ENCODE data around the gene NFIC. TPM values are rescaled to one million over a fixed set of nuclear protein-coding genes. Genes with fewer than 3 reads are reported as not detected.

The NFIC gene
- total RNA-seq, 2 donors from 2014 or later: 16.7 to 18.1 TPM

DNA sequence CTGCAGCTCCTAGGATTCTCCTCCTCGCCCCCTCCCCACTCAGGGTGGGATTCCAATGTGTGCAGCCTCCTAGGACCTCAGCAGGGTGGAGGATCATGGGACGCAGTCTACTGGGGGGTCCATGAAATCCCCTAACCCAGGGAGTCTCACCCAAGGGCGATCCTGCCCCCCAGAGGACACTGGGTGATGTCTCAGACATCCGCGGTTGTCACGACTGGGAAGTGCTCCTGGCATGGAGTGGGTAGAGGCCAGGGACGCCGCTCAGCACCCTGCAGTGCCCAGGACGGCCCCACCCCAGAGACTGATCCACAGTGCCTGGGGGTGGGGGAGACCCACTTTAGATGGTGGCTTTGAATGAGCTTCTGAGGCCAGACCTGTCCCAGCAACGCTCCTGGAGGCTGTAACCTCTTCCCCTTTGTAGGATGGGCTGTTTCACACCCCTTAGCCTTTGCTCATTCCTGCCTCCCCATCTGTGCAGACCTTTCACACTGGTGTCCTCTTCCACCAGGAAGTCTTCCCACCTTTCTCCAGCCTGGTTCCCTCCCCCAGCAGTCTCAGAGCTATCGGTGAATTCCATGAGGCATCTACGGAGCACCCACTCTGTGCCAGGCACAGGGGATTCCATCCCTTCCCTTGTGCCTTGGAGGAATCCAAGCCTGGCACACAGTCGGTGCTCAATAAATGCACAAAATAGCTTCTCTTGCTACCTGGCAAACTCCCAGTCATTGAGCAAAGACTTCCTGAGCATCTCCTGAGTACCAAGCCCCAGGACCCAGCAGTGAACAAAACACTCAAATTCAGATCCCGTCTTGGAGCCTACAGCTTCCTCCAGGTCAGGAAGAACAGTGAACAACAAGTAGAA lies 103.5 kb downstream of the NFIC start:
- H3K27ac Mint-ChIP-seq: no peak overlapping the region
- peak; percentile 19 for ATAC-seq (replicated peaks)
- H3K9me3 Mint-ChIP-seq: no peaks in the 10 kb centered on the region
- H3K4me3 Mint-ChIP-seq: no peak overlapping the region
- no peaks in the 10 kb centered on the region for H3K4me1 Mint-ChIP-seq
- H3K36me3 Mint-ChIP-seq (ENCODE audit: low read depth): peaks cover 4% of the 10 kb centered on the region
- no peaks in the 10 kb centered on the region for H3K27me3 Mint-ChIP-seq

DNA sequence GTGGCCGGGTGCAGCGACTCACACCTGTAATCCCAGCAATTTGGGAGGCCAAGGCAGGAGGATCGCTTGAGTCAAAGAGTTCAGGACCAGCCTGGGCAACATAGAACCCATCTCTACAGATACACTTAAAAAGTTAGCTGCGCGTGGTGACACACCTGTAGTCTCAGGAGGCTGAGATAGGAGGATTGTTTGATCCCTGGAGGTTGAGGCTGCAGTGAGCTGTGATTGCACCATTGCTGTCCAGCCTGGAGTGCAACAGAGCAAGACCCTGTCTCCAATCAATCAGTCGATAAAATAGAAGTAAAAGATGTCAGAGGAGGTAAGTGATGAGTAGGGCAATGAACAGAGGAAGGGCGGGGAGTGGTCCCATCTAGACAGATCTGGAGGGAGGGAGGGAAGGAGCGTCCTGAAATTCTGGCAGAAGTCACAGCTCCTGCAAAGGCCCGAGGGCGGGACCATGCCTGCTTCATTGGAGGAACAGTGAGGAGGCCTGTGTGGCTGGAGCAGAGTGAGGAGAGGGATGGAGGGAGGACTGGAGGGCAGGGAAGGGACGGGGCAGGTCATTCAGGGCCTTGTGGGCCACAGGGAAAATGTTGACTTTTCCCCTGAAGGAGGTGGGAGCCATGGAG lies 104.2 kb downstream of the NFIC start:
- no peak for ATAC-seq (replicated peaks)
- Mint-ChIP-seq H3K4me3 (no peak overlapping the region), H3K27ac (no peak overlapping the region), H3K9me3 (no peaks in the 10 kb centered on the region), H3K27me3 (no peaks in the 10 kb centered on the region), H3K36me3 (ENCODE audit: low read depth) (peaks cover under 1% of the 10 kb centered on the region), H3K4me1 (no peaks in the 10 kb centered on the region)

DNA sequence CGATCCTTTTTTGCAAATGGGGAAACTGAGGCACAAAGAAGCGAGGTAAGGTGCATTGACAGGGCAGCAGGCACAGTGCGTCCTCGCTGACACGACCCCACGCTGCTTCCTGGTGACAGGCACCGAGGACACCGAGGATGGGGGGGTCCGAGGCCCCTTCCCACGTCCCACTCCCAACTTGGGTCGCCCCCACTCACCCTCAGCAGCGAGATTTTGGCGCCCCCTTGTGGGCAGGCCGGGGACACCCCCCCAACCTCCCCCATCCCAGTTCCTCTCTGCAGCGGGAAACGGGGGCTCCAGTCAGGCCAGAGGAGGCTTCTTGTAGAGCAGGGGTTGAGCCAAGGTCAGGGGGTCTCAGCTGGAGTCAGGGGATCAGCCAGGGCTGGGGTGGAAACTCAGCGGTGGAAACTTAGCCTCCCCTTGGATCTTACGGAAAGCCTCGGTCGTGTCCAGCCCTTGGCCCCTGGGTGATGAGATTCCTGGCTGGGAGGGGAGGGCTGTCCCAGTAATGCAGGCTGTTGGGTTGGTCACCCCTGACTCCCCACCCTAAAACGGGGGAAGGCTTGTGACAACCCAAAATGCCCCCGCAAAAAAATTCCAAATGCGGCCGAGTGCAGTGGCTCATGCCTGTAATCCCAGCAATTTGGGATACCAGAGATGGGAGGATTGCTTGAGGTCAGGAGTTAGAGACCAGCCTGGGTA lies 105.7 kb downstream of the NFIC start:
- Mint-ChIP-seq H3K27ac (no peak overlapping the region), H3K36me3 (ENCODE audit: low read depth) (no peaks in the 10 kb centered on the region), H3K4me1 (no peaks in the 10 kb centered on the region), H3K27me3 (no peaks in the 10 kb centered on the region), H3K4me3 (no peak overlapping the region), H3K9me3 (no peaks in the 10 kb centered on the region)
- no peak for ATAC-seq (replicated peaks)

DNA sequence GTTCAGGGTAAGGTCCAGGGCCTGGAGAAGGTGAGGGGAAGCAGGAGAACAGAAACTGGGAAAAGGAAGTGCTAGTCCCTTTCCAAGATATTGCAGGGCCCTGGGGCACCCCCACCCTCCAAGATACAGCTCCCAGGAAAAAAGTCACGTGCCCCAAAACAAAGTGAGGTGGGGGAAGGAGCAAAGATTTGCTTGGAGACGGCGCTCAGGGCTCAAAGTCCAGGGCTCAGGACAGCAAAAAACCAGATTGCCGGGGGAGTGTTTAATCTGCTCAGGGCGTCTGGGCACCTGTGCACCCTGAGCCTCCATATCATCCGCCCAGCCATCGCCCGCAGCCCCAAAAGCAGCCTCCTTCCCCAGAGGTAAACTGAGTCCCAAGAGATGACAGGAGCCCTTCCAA lies 107.6 kb downstream of the NFIC start:
- no peak overlapping the region for H3K4me3 Mint-ChIP-seq
- no peaks in the 10 kb centered on the region for H3K27me3 Mint-ChIP-seq
- no peak for ATAC-seq (replicated peaks)
- H3K27ac Mint-ChIP-seq: no peak overlapping the region
- no peaks in the 10 kb centered on the region for H3K36me3 Mint-ChIP-seq (ENCODE audit: low read depth)
- peaks cover 7% of the 10 kb centered on the region for H3K4me1 Mint-ChIP-seq
- no peaks in the 10 kb centered on the region for H3K9me3 Mint-ChIP-seq

DNA sequence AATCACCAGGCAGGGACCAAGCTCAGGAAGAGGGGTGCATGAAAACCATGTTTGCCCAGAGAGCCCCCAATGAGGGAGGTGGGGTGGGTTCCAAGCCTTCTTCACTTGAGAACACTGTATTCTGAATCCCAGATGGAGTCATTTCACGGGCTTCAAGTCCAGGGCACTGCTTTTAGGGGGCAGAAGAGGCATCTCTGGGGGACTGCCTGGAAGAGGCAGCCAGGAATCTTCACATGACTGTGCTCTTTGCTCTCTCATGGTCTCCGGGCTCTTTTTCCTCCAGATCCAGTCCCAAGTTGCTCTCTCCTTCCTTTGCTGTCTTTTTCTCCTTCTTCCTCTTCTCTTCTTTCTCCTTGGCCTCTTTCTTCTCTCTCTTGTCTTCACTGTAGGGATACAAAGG lies 108.2 kb downstream of the NFIC start:
- Mint-ChIP-seq H3K4me1 (peaks cover 7% of the 10 kb centered on the region), H3K27me3 (no peaks in the 10 kb centered on the region), H3K9me3 (no peaks in the 10 kb centered on the region), H3K27ac (no peak overlapping the region), H3K36me3 (ENCODE audit: low read depth) (no peaks in the 10 kb centered on the region), H3K4me3 (no peak overlapping the region)
- ATAC-seq (replicated peaks): no peak

DNA sequence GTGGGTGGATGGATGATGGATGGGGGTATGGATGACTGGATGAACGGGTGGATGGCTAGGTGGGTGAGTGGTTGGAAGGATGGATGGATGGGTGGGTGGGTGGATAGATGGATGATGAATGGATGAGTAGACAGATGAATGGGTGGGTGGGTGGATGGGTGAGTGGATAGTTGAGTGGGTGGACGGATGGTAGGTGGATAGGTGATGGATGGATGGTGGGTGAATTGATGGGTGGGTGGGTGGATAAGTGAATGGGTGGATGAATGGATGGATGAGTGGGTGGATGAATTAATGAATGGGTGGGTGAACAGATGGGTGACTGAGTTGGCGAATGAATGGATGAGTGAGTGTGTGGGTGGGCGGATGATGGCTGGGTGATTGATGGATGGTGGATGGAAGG lies 109.1 kb downstream of the NFIC start:
- Mint-ChIP-seq H3K27ac (no peak overlapping the region), H3K9me3 (no peaks in the 10 kb centered on the region), H3K36me3 (ENCODE audit: low read depth) (no peaks in the 10 kb centered on the region), H3K4me3 (no peak overlapping the region), H3K4me1 (peaks cover 7% of the 10 kb centered on the region), H3K27me3 (no peaks in the 10 kb centered on the region)
- no peak for ATAC-seq (replicated peaks)

DNA sequence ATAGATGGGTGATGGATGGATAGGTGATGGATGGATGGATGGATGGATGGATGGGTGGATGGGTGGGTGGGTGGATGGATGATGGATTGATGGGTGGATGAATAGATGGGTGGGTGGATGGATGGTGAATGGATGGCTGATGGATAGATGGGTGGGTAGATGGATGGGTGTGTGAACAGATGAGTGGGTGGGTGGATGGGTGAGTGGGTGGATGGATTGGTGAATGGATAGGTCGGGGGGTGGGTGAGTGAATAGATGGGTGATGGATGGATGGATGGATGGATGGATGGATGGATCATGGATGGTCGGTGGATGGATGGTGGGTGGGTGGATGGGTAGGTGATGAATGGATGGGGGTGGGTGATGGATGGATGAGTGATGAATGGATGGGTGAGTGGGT lies 110.4 kb downstream of the NFIC start:
- Mint-ChIP-seq H3K4me3 (no peak overlapping the region), H3K9me3 (no peaks in the 10 kb centered on the region)

DNA sequence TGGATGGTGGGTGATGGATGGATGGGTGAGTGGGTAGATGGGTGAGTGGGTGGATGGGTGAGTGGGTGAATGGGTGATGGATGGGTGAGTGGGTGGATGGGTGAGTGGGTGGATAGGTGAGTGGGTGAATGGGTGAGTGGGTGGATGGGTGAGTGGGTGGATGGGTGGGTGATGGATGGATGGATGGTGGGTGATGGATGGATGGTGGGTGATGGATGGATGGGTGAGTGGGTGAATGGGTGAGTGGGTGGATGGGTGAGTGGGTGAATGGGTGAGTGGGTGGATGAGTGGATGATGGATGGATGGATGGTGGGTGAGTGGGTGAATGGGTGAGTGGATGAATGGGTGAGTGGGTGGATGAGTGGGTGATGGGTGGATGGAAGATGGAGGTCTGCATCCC lies 111.1 kb downstream of the NFIC start:
- no peaks in the 10 kb centered on the region for H3K27me3 Mint-ChIP-seq
- no peak overlapping the region for H3K27ac Mint-ChIP-seq
- H3K9me3 Mint-ChIP-seq: no peaks in the 10 kb centered on the region
- H3K4me3 Mint-ChIP-seq: no peak overlapping the region
- ATAC-seq (replicated peaks): no peak
- H3K4me1 Mint-ChIP-seq: peaks cover 7% of the 10 kb centered on the region
- H3K36me3 Mint-ChIP-seq (ENCODE audit: low read depth): no peaks in the 10 kb centered on the region

More for the DNA sequence above, 110.4 kb downstream of the NFIC start:
- Mint-ChIP-seq H3K36me3 (ENCODE audit: low read depth) (no peaks in the 10 kb centered on the region), H3K27me3 (no peaks in the 10 kb centered on the region), H3K4me1 (peaks cover 7% of the 10 kb centered on the region), H3K27ac (no peak overlapping the region)
- ATAC-seq (replicated peaks): no peak

DNA sequence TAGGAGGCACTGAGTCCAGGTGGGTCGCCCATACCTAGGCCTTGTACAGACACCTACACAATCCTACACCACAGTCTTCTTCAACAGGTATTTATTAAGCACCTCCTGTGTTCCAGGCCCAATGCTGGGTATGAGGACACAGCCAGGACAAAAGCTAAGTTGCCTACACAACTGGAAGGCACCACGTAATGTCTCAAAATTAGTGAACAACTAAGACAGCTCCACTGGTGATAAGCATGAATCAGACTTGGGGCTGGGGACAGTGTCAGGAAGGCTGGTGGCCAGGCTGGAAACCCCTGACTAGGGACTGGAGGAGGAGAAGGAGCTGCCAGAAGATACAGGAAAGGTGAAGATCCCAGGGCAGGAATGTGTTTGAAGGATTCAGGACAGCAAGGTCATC lies 111.6 kb downstream of the NFIC start:
- Mint-ChIP-seq H3K27me3 (no peaks in the 10 kb centered on the region), H3K4me1 (peaks cover 7% of the 10 kb centered on the region), H3K27ac (no peak overlapping the region), H3K36me3 (ENCODE audit: low read depth) (no peaks in the 10 kb centered on the region), H3K4me3 (peak overlapping the region; percentile 29), H3K9me3 (no peaks in the 10 kb centered on the region)
- ATAC-seq (replicated peaks): peak; percentile 30

DNA sequence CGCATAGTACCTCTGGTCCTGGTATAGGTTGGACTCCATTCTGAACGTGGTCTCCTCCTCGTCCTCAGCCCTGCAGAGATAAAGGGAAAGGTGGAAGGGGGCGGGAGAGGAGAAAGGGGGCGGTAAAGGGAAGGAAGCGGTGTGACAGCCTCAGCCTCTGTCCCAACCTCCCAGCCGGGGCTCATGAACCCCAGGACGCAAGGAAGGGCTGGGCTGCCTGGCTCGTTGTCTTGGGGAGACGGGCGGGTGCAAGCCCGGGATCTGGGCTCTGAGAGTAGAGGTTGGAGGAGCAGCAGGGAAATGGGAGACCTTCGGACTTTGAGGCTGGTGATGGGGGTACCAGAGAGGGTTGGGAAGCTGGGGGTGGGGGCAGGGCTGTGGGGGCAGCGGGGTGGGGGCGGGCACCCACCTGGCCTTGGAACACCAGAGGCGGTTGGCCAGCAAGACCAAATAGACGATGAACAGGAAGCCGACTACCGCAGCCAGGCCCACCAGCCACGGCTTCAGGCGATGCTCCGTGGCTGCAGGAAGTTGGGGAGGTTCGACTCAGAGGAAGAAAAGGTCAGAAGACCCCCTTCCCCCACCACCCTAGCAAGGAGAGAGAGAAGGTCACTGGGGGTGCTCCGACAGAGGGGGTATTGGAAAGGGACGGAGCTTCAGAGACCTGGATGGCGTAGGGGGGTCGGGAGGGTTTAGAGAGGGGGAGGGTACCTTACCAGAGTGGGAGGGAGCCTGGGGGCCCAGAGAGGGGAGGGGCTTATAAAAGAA lies 112.2 kb downstream of the NFIC start:
- Mint-ChIP-seq H3K27me3 (no peaks in the 10 kb centered on the region), H3K36me3 (ENCODE audit: low read depth) (no peaks in the 10 kb centered on the region), H3K4me3 (peak overlapping the region; percentile 29), H3K27ac (no peak overlapping the region), H3K4me1 (peaks cover 7% of the 10 kb centered on the region), H3K9me3 (no peaks in the 10 kb centered on the region)
- no peak for ATAC-seq (replicated peaks)

DNA sequence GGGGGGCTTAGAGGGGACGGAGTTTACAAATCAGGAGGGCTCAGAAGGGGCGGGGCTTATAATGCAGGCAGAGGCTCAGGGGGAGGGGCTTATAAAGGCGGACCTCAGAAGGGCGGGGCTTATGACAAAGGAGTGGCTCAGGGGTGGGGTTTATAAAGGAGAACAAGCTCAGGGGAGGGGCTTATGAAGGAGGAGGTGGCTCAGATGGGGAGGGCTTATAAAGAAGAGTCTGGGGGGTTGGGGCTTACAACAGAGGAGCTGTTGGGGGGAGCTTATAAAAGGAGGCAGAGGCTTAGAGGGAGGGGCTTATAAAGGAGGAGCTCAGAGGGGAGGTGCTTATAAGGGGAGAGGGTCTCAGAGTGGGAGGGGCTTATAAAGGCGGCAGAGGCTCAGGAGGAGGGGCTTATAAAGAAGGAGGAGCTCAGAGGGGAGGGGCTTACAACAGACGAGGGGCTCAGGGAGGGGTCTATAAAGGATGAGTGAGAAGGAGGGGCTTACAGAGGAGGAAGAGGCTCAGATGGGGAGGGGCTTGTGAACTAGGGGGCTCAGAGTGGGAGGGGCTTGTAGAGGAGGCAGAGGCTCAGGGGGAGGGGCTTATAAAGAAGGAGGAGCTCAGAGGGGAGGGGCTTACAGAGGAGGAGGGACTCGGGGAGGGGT lies 112.9 kb downstream of the NFIC start:
- Mint-ChIP-seq H3K9me3 (no peaks in the 10 kb centered on the region), H3K4me3 (peak overlapping the region; percentile 29), H3K27me3 (no peaks in the 10 kb centered on the region), H3K27ac (no peak overlapping the region), H3K36me3 (ENCODE audit: low read depth) (no peaks in the 10 kb centered on the region), H3K4me1 (peaks cover 7% of the 10 kb centered on the region)
- peak; percentile 61 for ATAC-seq (replicated peaks)

DNA sequence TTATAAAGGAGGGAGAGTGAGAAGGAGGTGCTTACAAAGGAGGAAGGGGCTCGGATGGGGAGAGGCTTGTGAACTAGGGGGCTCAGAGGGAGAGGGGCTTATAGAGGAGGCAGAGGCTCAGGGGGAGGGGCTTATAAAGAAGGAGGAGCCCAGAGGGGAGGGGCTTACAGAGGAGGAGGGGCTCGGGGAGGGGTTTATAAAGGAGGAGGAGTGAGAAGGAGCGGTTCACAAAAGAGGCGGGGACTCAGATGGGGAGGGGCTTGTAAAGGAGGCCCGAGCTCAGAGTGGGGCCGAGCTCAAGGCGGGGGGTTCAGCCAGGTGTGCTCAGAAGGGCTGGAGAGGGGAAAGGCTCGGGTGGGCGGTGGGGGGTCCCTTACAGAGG lies 113.4 kb downstream of the NFIC start:
- no peak for ATAC-seq (replicated peaks)
- Mint-ChIP-seq H3K36me3 (ENCODE audit: low read depth) (no peaks in the 10 kb centered on the region), H3K4me3 (no peak overlapping the region), H3K27me3 (no peaks in the 10 kb centered on the region), H3K9me3 (no peaks in the 10 kb centered on the region), H3K27ac (no peak overlapping the region), H3K4me1 (peaks cover 7% of the 10 kb centered on the region)

DNA sequence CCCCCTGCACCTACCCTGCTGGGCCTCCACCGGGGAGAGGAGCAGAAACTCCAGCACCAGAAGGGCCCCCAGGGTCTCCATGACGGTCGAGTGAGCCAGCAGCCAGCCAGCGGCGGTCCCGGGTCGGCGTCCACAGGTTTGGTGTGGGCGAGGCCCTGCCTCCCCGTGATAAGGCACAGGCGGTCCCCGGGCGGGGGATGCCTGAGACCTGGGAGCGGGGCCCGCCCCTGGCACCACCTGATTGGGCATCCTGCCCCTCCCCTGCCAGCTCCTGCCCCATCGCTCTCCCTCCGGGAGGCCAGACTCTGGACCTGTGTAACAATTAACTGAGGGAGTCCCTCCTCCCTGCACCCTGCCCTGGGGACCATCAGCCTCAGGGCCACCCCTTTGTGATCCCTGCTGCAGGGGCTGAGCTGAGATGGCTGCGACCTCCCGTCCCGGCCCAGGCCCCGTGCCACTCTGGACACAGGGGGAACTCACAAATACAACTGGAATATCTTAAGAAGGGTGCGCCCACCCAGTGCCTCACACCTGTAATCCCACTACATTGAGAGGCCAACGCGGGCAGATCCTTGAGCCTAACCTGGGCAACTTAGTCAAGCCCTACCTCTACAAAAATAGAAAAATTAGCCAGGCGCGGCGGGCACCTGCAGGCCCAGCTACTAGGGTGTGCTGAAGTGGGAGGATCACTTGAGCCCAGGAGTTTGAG lies 114.2 kb downstream of the NFIC start, which contains the start of gene SMIM24:
SMIM24 (minus strand) TSS at position 143 of the 709 bp plus-strand sequence; CDS start at position 81, 62 bp downstream.
- Mint-ChIP-seq H3K4me3 (peak within 1 kb of the TSS; percentile 29), H3K36me3 (ENCODE audit: low read depth) (no peaks in the 10 kb centered on the region), H3K27ac (no peak within 1 kb of the TSS), H3K27me3 (no peaks in the 10 kb centered on the region), H3K4me1 (peaks cover 7% of the 10 kb centered on the region), H3K9me3 (no peaks in the 10 kb centered on the region)
- no peak for ATAC-seq (replicated peaks)

Data from activated T-helper 17 cell treated with anti-CD3 and anti-CD28 coated beads, Interleukin-2, amount 50 U/mL, for 72 hours (primary cell).